H1 (cell line): ENCODE data around the gene CMTR1. TPM values are rescaled to one million over a fixed set of nuclear protein-coding genes. Genes with fewer than 3 reads are reported as not detected.

Experiments
- CTCF ChIA-PET: fragments of 300-600 bp; sonication (Branson Sonifier 250); formaldehyde crosslinking; loops from one replicate; lab custom pipeline; 2021; ENCODE audit not compliant: partially characterized antibody; lab: Charles Lee
- POLR2A ChIA-PET: fragments of 300-600 bp; sonication (Branson Sonifier 250); formaldehyde crosslinking; loops from one replicate; lab custom pipeline; 2021; ENCODE audit warnings: inconsistent platforms; ENCODE audit not compliant: partially characterized antibody; lab: Charles Lee
- DNase-seq, 2 experiments: peaks; one replicate each; pipeline versions ENCODE4 v3.0.0 to v3.0.0-alpha.2; 2010 to 2022; ENCODE audit warnings: low spot score in 2 of 2, low read depth in 1 of 2, mixed read lengths in 1 of 2
- FAIRE-seq: peaks from 2 replicates; lab custom pipeline; 2011; peaks lifted over from hg19 to GRCh38; lab: Jason Lieb, UNC
- H2AFZ ChIP-seq: 2 replicates; pipeline ENCODE4 v1.8.1; 2012; ENCODE audit warnings: low read length, inconsistent platforms
- H2AK5ac ChIP-seq: 2 replicates; pipeline ENCODE4 v1.6.1; 2013; ENCODE audit warnings: low read depth, low read length
- H2BK120ac ChIP-seq: replicated peaks from 2 replicates; pipeline ENCODE3; 2013; ENCODE audit warnings: low read depth, low read length, inconsistent platforms
- H2BK12ac ChIP-seq: 2 replicates; pipeline ENCODE4 v1.6.1; 2013; ENCODE audit warnings: low read depth, low read length
- H2BK15ac ChIP-seq: 2 replicates; pipeline ENCODE4 v1.6.1; 2013; ENCODE audit warnings: low read length
- H2BK20ac ChIP-seq: 2 replicates; pipeline ENCODE4 v1.6.1; 2013; ENCODE audit warnings: low read length
- H2BK5ac ChIP-seq: 2 replicates; pipeline ENCODE4 v1.6.1; 2013; ENCODE audit warnings: low read depth, low read length
- H3K14ac ChIP-seq: 2 replicates; pipeline ENCODE4 v1.6.1; 2013; ENCODE audit warnings: inconsistent platforms; ENCODE audit not compliant: insufficient read length
- H3K18ac ChIP-seq: 2 replicates; pipeline ENCODE4 v1.6.1; 2013; ENCODE audit warnings: low read length; ENCODE audit errors: extremely low read depth
- H3K23ac ChIP-seq: 2 replicates; pipeline ENCODE4 v1.6.1; 2013; ENCODE audit warnings: inconsistent platforms; ENCODE audit not compliant: insufficient read length
- H3K23me2 ChIP-seq: 2 replicates; pipeline ENCODE4 v1.6.1; 2013; ENCODE audit warnings: low read depth, low read length
- H3K27ac ChIP-seq: 2 replicates; pipeline ENCODE4 v1.6.1; 2011; ENCODE audit warnings: low read depth, low read length, inconsistent platforms
- H3K27me3 ChIP-seq, 4 experiments: replicated peaks in 1 of 4; 1 replicate in 1 of 4; 2 replicates in 3 of 4; pipeline versions ENCODE4 v1.6.1 to v1.8.1; 2011 to 2013; ENCODE audit warnings: low read length in 3 of 4, mild to moderate bottlenecking in 3 of 4, inconsistent platforms in 2 of 4, mixed read lengths in 2 of 4, moderate library complexity in 1 of 4; ENCODE audit not compliant: control insufficient read depth in 3 of 4, insufficient read depth in 3 of 4; ENCODE audit errors: extremely low read depth in 1 of 4
- H3K36me3 ChIP-seq, 4 experiments: 2 replicates each; pipeline versions ENCODE4 v1.6.1 to v1.8.1; 2011 to 2013; ENCODE audit warnings: mild to moderate bottlenecking in 4 of 4, low read length in 3 of 4, moderate library complexity in 2 of 4, control low read depth in 1 of 4, inconsistent platforms in 1 of 4; ENCODE audit not compliant: insufficient read depth in 4 of 4, control insufficient read depth in 2 of 4
- H3K4ac ChIP-seq: replicated peaks from 2 replicates; pipeline ENCODE3; 2013; ENCODE audit warnings: low read length, low read depth, mixed read lengths, inconsistent platforms; ENCODE audit not compliant: insufficient read length
- H3K4me1 ChIP-seq, 4 experiments: replicated peaks in 1 of 4; 1 replicate in 1 of 4; 2 replicates in 3 of 4; pipeline versions ENCODE4 v1.6.1 to v1.8.1; 2011 to 2013; ENCODE audit warnings: low read length in 3 of 4, inconsistent platforms in 2 of 4, mixed read lengths in 1 of 4; ENCODE audit not compliant: insufficient read depth in 4 of 4, control insufficient read depth in 3 of 4
- H3K4me2 ChIP-seq, 2 experiments: 2 replicates each; pipeline versions ENCODE4 v1.6.1 to v1.8.1; 2011 to 2013; ENCODE audit warnings: low read depth in 2 of 2, low read length in 2 of 2, control low read depth in 1 of 2, inconsistent platforms in 1 of 2, mild to moderate bottlenecking in 1 of 2; ENCODE audit not compliant: insufficient read depth in 1 of 2
- H3K4me3 ChIP-seq, 4 experiments: fragments of 200-600, 300-600 bp in 1 of 4; sonication (generic), shearing (Covaris generic), sonication (Bioruptor Twin) in 1 of 4; 2 replicates each; pipeline versions ENCODE4 v1.5.1 to v1.8.1; 2011 to 2016; ENCODE audit warnings: low read length in 4 of 4, low read depth in 3 of 4, control low read depth in 2 of 4, inconsistent platforms in 2 of 4, mild to moderate bottlenecking in 2 of 4, mixed read lengths in 1 of 4, moderate library complexity in 1 of 4; ENCODE audit not compliant: insufficient read depth in 2 of 4; ENCODE audit errors: extremely low read depth in 1 of 4
- H3K56ac ChIP-seq: replicated peaks from 2 replicates; pipeline ENCODE3; 2013; ENCODE audit warnings: low read depth, mild to moderate bottlenecking, mixed read lengths, low read length, inconsistent platforms; ENCODE audit not compliant: insufficient read length
- H3K79me1 ChIP-seq: 2 replicates; pipeline ENCODE4 v1.6.1; 2013; ENCODE audit warnings: low read depth, low read length, control low read depth
- H3K79me2 ChIP-seq, 2 experiments: 2 replicates each; pipeline versions ENCODE4 v1.6.1 to v1.8.1; 2012 to 2013; ENCODE audit warnings: low read length in 2 of 2, mild to moderate bottlenecking in 2 of 2, inconsistent platforms in 1 of 2; ENCODE audit not compliant: insufficient read depth in 2 of 2, control insufficient read depth in 1 of 2
- H3K9ac ChIP-seq, 4 experiments: replicated peaks in 1 of 4; 1 replicate in 1 of 4; 2 replicates in 3 of 4; pipeline versions ENCODE4 v1.6.1 to v1.8.1; 2011 to 2013; ENCODE audit warnings: low read depth in 3 of 4, low read length in 3 of 4, control low read depth in 2 of 4, mild to moderate bottlenecking in 2 of 4, moderate library complexity in 2 of 4, inconsistent platforms in 1 of 4; ENCODE audit errors: extremely low read depth in 1 of 4
- H3K9me3 ChIP-seq, 2 experiments: 2 replicates each; pipeline versions ENCODE4 v1.6.1 to v1.8.1; 2012 to 2013; ENCODE audit warnings: mild to moderate bottlenecking in 2 of 2, moderate library complexity in 2 of 2, control low read depth in 1 of 2, inconsistent platforms in 1 of 2, low read depth in 1 of 2, low read length in 1 of 2, mixed read lengths in 1 of 2; ENCODE audit not compliant: insufficient read depth in 2 of 2
- H4K20me1 ChIP-seq, 2 experiments: replicated peaks in 1 of 2; 2 replicates each; pipeline versions ENCODE3 to v1.8.1; 2011 to 2013; ENCODE audit warnings: inconsistent platforms in 2 of 2, low read length in 2 of 2, mild to moderate bottlenecking in 1 of 2; ENCODE audit not compliant: insufficient read depth in 2 of 2, control insufficient read depth in 1 of 2
- H4K5ac ChIP-seq: 2 replicates; pipeline ENCODE4 v1.6.1; 2013; ENCODE audit warnings: low read length, low read depth, mixed read lengths, inconsistent platforms; ENCODE audit not compliant: insufficient read length
- H4K8ac ChIP-seq: 2 replicates; pipeline ENCODE4 v1.8.0; 2013; ENCODE audit warnings: mild to moderate bottlenecking, moderate library complexity, low read length, inconsistent platforms; ENCODE audit not compliant: insufficient read depth; ENCODE audit errors: extremely low read depth
- H4K91ac ChIP-seq: replicated peaks from 2 replicates; pipeline ENCODE3; 2013; ENCODE audit warnings: low read length, mixed read lengths, inconsistent platforms; ENCODE audit not compliant: insufficient read length
- EZH2 ChIP-seq: fragments of 200-600 bp; sonication (generic); IDR thresholded peaks from 2 replicates; pipeline ENCODE4 v1.7.1; 2012; ENCODE audit warnings: low read depth, mild to moderate bottlenecking, moderate library complexity, low read length, inconsistent platforms; ENCODE audit not compliant: severe bottlenecking
- WGBS, 2 experiments: shearing (Covaris generic) in 1 of 2; methylation state at CpG; one replicate each; pipeline versions ENCODE4 v1.1.6 to v1.1.7; 2013 to 2015; ENCODE audit warnings: low lambda C conversion rate in 2 of 2, mixed read lengths in 2 of 2, inconsistent platforms in 1 of 2, low coverage in 1 of 2, missing lambda C conversion rate in 1 of 2; ENCODE audit not compliant: insufficient replicate concordance in 2 of 2, insufficient coverage in 1 of 2, insufficient read length in 1 of 2; ENCODE audit errors: extremely low coverage in 1 of 2, missing lambda C conversion rate in 1 of 2; 5-methylcytosine and 5-hydroxymethylcytosine counted together
- polyA plus RNA-seq, 7 experiments: library from polyadenylated mRNA; depleted of rRNA in 3 of 7; stranded (reverse) in 5 of 7; unstranded in 2 of 7; fragments of >200 nt in 5 of 7; fragments of 200-250 nt in 2 of 7; gene quantifications; 1 replicate in 5 of 7; 2 replicates in 1 of 7; 4 replicates in 1 of 7; pipeline versions ENCODE4 v1.2.1 to v1.2.3, GENCODE V29; 2011 to 2013; ENCODE audit warnings: missing spikeins in 2 of 7, mixed read lengths in 2 of 7
- total RNA-seq: library from RNA; stranded (reverse); fragmentation: NEBNext Ultra II Directional; extraction: Animal tissue kit (Norgen Biotek cat#: 25700); gene quantifications from 2 replicates; pipeline ENCODE4 v1.2.1, GENCODE V29; 2021

CMTR1 gene
- total and polyA plus RNA-seq, 2 of the 8 experiments (the other 6 are each of a cell fraction or from before 2014, with no cell fraction given), result 15.2 to 33.1 TPM

DNA sequence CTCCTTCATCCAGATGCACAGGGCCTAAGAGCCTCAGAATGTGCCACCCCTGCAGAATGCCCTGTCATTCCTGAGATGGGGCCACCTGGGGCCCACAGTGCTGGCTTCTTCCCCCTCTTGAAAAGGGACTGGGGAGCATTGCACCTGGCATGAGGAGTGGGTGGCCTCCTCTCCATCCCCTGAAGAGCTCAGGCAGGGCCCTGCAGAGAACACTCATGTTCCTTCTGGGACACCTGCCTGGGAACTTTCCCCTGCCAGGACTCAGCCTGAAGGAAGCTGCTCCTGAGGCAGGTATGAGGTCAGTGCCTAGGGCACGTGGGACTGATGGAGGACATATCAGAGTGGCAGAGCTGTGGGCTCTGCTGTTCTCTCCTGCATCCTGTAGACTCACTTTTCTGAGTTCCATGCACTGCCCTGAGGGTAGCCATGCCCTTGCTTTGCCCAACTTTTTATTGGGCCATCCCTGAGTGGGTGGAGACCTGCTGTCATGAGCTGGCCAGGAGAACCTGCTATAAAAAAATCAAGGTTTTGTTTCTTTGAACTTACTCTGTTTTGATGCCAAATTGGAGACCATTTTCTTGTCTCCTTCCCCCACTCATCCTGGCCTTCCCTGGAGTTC, 47.2 kb downstream of the CMTR1 start:
- Histone ChIP-seq H3K79me1 (no peaks in the 10 kb centered on the region), H4K91ac (no peak overlapping the region), H3K14ac (no peak overlapping the region), H3K27ac (0 out of 2 replicates have a peak overlapping the region, but pooled peaks have one; percentile 33), H4K8ac (no peak overlapping the region), H3K36me3 (peaks cover 2 to 15% (median 9%) of the 10 kb centered on the region in 4 experiments; a peak in 5 of 8 replicates), H2BK12ac (0 out of 2 replicates have a peak overlapping the region, but pooled peaks have one; percentile 60), H3K4me1 (peaks cover 0 to 14% (median 4%) of the 10 kb centered on the region in 4 experiments; a peak in 5 of 7 replicates), H3K18ac (no peak overlapping the region), H3K27me3 (no peaks in the 10 kb centered on the region), H3K79me2 (no peaks in the 10 kb centered on the region), H2AK5ac (no peak overlapping the region), H3K23me2 (no peaks in the 10 kb centered on the region), H2BK120ac (no peak overlapping the region), H4K20me1 (peaks cover 2 to 10% of the 10 kb centered on the region in 2 experiments), H3K4ac (no peak overlapping the region), H3K23ac (no peak overlapping the region), H2BK5ac (no peak overlapping the region), H3K4me3 (peak overlapping the region in 1 of 4 experiments; percentile 8; a peak in 1 of 8 replicates), H3K4me2 (peak overlapping the region in 1 of 2 experiments; percentile 35; a peak in 1 of 4 replicates), H2AFZ (no peak overlapping the region), H2BK15ac (no peak overlapping the region), H4K5ac (no peak overlapping the region), H3K9me3 (no peaks in the 10 kb centered on the region), H3K9ac (no peak overlapping the region), H2BK20ac (no peak overlapping the region), H3K56ac (no peak overlapping the region)
- CTCF ChIA-PET, result interaction anchor here (0.6 to 2.4 kb wide), 14 partner anchors 25 to 814 kb away, joined by 3 to 12 read pairs (median 6); no protein-coding TSS in a partner anchor
- DNase-seq (no peak), FAIRE-seq (no peak)
- POLR2A ChIA-PET, result interaction anchor here (1.1 to 4.0 kb wide), 4 partner anchors 9 to 46 kb away, joined by 3 to 16 read pairs (median 5); no protein-coding TSS in a partner anchor
- no peak for TF ChIP-seq EZH2
- 94% methylated on average over 1 of the region's 1 CpG; no CpG with 5 or more reads in 1 of the 2 experiments for WGBS, 2 experiments
